GM18498 (cell line): ENCODE data around the gene SKAP2.
"Not testable (repeated sequence)": the region's sequence is repeated elsewhere in the genome, so short reads cannot be mapped to it uniquely, and the experiment has no call there.

ENCODE experiments used
- ATAC-seq: cut with Tn5 transposase; IDR thresholded peaks from one replicate; pipeline ENCODE4 v1.9.1; 2021; ENCODE audit warnings: mild to moderate bottlenecking, moderate library complexity; ENCODE audit not compliant: unreplicated experiment

Gene SKAP2

DNA sequence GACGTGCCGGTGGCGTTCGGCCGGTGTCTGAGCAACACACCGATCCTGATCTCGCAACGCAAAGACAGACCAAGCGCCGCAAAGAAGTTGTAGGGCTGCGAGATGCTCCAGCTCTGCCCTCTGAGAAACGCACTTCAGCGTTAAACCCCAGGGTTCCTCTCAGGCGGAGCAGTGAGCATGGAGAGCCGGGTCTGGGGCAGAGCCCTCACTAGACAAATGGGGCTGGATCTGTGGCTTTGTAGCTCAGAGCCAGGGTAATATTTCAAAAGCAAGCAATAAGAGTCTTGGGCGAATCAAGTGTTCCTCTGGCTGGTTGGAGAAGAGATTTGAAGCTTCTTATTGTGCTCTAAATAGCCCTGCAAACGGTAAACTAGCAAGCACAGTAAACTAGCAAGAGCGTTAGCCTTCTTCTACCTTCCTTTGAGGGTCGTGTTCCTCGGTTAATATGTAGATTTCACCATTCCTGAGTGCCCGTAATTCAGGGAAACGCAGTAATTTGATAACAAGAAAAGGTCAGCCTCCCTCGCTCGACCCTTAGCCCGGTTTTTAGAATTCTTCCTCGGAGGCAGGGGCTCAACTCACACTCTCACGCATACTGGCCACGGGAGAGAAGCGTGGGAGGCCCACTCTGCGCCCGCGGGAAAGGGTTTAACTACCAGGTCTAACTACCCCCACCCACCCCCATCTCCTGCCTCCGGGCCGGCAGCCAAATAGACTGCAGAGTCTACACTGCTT is 6.7 kb downstream of the SKAP2 start:
- peak; percentile 50 for ATAC-seq

DNA sequence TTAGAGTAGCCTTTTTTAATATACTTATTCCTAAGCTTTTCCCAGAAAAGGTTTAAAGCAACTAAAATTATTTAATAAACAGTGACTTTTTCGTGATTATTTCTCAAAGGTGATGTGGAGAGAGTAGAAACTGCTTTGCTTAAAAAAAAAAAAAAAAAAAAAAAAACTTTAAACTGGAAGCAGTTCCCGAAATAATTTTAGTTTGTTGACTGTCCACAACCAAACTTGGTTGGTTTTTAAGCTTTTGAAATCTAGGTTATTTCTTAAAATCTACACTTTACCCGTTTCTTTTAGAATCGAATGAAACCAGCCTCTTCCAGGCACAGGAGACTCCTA is 7.3 kb downstream of the SKAP2 start:
- ATAC-seq: no peak

DNA sequence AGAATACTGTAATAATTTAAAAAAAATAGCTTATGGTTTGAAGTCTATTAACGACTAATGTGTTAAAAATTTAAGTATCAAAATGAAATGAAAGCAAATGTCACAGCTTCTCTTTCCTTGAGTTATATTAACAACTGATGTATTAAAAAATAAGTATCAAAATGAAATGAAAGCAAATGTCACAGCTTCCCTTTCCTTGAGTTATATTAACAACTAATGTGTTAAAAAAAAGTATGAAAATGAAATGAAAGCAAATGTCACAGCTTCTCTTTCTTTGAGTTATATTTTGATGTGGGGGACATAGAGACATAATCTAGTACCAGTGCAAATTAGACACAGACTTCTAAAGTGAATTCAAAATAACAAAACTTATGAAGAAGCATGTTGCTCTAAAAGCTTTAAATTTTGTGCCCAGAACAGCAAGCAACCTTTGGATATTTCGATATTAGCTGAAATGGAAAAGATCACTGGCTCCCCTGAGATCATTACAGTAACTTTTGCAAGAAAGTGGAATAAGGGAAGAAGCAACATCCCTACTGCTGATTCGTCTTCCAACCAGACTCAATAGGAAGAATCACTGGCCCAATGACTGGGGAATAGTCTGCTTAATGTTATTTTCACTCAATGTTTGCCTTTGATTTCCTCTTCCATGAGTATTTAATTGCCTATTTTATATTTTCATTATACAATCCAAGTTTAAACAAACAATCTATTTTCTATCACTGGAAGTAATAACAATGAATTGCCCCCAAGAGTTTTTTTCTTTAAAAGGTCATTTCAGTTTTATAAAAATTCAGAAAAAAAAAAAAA is 8.0 kb downstream of the SKAP2 start:
- no peak for ATAC-seq

DNA sequence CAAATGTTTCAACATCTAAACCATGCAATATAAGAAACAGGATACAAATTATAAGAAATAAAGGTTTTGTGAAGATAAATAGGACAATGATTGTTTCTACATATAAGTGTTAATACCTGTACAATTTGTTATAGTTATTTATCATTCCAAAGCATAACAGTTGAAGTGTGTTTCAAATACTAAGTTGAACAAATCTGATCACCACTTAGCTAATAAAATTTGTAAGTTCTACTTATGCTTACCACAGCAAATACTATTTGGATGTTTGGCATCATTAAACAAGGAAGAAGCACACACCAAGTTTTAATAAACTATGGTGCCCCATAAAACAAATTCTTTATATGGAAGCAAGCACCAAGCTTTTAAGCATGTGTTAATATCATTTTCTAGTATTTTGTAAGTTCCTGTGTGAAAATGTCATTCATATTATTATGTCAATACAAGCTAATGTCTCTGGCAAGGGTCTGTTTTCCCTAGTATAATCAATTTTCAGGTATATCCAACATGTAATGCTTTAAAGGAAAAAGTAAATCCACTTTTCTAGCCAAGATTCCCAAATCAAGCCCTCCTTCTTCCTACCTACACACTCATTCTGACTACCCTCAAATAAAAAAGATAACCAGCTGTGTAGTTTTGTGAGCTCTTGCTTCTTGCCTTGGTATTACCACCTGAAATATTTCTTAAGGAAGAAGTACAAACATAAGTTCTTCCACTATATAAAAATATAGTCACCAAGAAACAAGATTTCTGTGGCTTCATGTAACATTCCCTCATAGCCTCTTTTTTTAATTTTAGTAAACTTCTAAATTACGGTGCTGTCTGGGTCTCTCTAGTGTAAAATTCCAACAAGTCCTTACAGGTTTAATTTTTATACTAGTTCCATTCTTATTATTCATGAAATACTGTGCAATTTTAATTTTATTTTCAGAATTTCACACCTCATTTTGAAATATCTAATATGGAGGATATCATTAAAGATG is 9.2 kb downstream of the SKAP2 start:
- ATAC-seq: no peak

DNA sequence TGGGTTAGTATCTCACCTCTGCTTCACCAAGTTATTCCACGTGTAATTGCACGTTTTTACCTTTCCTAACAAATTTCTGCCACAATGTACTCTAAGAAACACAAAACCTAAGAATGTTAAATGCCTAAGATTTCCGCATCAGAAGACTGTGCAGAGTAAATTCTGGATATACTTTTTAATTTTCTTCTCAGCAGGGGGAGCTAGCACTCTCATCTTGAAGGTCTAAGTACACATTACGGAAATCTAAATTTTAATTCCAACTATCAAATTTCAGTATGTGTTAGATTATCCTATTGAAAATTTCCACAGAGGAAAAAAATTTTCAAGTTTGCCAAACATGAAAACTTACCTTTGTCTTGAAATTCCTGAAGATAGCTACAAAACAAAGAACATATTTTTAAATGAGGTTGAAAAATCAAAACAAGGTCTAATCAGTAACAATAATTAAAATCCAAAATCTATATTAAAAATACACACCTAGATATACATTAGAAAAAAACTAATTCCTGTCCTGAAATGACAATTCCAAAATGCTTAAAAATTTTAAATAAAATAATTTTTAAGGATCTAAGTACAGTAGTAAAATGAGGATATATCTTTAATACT is 10.5 kb downstream of the SKAP2 start:
- ATAC-seq: no peak

DNA sequence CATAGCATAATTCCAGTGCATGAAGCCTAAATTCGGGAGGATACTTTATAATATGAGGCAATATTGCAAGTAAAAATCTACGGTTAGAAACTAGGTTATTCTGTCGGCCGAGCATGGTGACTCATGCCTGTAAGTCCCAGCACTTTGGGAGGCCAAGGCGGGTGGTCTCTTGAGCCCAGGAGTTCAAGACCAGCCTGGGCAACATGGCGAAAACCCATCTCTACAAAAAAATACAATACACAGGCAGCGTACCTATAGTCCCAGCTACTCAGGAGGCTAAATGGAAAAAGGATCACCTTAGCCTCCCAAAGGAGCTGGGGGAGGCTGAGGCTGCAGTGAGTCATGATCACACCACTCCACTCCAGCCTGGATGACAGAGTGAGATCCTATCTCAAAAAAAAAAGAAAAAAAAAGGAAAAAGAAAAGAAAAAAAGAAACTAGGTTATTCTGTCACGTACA is 14.2 kb downstream of the SKAP2 start:
- no peak for ATAC-seq

DNA sequence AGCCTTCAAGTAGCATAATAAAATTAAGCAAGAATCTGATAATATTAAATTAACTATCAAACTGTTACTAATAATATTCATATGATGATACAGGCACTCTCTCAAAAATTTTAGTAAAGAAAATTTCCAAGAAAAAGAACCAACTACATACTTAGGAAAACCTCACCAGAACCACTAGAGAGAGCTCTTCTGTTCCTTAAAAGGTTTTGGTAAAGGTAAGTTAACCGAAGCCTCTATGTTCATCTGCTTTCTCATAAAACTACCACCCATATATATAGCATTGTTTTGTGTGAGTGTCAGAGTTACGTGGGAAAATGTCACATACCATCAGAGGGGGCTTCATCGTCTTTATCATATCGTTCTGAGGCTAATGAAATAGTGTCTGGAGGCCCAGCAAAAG is 20.7 kb downstream of the SKAP2 start:
- ATAC-seq: no peak

DNA sequence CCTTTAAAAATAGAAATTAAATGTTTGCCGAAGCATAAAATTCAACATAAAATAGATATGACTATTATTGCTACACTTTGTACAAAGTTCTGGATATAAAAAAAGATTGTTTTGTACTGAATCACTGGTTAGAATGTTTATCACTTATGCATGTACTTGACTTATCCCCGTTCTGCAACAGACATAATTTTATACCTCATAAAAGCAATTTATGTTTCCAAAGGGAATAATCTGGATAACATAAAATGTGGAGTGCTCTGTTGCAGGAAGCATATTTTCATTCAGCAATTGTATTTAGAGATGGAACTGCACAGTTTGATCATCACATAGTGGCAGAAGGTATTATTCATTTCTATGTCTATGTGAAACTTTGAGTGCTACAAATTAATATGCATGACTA is 21.5 kb downstream of the SKAP2 start:
- no peak for ATAC-seq

DNA sequence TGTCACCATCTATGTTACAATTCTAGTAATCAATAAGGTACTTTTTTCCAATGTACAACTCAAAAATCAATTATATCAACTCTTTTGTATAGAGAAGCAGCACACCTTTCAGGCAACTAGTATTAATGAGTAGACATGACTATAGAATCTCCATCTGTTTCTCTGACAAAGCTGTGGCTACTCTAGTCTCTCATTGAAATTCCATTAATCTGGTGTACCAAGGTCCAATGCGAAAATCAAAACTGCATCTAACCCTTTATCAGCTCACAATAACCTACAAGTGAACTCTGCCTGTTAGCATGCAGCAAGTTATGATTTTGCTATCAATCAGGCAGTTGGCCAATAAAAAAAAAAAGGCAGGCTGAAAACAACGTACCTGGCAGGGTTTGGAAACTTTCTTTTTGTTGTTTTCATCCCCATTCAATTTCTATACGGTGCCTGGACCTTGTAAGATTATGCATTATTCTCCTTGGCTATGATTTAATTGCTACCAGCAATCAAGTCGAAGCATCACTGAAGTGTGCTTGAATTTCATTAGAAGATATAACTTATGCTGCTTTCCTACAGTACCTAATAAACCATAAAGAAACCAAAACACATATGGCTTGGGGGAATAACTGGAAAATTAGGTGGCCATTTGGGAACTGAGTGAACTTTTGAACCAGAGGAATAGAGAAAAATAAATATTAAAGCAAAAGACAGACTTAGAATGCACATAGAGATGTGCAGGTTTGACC is 23.2 kb downstream of the SKAP2 start:
- no peak for ATAC-seq

DNA sequence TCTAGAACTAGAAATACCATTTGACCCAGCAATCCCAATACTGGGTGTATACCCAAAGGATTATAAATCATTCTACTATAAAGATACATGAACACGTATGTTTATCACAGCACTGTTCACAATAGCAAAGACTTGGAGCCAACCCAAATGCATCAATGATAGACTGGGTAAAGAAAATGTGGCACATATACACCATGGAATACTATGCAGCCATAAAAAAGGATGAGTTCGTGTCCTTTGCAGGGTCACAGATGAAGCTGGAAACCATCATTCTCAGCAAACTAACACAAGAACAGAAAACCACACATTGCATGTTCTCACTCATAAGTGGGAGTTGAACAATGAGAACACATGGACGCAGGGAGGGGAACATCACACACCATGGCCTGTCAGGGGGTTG is 27.6 kb downstream of the SKAP2 start:
- ATAC-seq: not testable (repeated sequence)

DNA sequence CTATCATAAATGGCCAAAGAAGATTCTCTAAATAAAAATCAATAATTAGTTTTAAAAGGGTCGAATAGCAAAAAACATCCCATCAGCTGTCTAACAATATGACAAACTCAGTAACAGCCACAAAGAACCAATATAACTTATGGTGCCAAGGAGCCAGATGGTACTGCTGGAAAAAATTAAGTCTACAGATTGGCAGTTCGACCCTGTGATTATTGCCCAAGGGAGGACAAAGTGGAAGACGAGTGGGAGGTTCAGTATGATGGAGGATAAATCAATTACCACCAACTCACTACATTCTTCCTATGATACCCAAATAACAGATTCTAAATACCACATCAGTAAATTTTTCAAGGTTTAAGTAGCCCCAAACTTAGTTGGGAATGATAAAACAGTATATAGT is 49.0 kb downstream of the SKAP2 start:
- no peak for ATAC-seq

DNA sequence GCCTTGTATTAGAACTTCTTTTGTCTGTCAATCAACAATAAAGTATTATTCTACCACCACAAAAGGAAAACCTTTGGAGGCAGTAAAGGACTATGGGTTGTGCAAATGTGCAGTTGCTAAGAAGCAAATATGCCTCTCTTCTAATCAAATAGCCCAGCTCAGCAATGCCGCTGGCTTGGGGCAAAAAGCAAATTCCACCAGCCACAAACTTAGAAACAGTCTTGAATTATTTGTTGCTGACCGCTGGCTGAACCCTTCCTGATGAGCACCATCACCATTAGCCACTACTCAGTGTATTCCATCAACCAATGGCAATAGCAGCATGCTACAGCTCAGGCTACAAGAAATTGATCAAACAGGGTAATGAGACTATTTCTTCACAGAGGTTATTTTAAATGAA is 51.0 kb downstream of the SKAP2 start:
- no peak for ATAC-seq

DNA sequence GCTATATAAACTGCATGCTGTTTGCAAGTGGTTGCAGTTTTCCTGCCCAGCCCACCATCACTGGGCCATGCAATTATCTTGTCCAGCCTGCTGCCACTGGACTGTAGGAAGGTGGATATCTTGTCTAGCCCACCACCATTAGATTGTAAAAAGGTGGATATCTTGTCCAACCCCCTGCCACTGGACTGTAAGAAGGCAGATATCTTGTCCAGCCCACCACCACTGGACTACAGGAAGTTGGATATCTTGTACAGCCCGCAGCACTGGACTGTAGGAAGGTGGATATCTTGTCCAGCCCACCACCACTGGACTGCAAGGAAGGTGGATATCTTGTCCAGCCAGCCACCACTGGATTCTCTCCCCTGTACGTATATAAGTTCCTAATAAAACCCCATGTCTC is 69.8 kb downstream of the SKAP2 start:
- no peak for ATAC-seq

DNA sequence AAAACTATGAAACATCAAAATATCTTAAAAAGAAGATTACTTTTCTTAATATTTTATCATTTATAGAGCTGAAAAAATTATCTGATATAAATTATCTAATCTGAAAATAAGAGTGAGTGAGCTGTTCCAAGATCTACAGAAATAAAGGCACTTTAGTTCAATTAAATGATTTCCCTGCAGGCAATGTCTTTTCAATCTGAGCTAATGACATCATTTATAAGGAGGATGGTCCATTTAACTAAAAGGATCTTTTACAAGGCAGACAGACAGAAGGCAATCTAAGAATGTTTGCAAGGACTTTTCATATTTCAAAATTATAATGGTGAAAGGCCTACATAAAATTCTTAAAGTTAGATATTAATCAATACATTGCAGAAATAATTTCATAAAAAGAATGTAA is 71.8 kb downstream of the SKAP2 start:
- no peak for ATAC-seq

DNA sequence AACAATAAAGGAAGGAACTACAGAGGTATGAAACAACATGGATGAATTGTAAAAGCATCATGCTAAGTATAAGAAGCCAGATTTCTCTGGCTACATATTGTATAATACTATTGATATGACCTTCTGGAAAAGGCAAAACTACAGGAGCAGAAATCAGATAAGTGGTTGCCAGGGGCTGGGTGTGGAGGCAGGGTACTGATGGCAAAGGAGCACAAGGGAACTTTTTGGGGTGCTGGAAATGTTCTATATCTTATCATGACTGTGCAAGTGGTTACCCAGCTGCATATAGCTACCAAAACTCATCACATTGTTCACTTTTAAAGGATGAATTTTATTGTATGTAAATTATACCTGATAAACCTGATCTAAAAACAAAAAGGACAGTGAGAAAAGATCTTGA is 72.4 kb downstream of the SKAP2 start:
- ATAC-seq: no peak

DNA sequence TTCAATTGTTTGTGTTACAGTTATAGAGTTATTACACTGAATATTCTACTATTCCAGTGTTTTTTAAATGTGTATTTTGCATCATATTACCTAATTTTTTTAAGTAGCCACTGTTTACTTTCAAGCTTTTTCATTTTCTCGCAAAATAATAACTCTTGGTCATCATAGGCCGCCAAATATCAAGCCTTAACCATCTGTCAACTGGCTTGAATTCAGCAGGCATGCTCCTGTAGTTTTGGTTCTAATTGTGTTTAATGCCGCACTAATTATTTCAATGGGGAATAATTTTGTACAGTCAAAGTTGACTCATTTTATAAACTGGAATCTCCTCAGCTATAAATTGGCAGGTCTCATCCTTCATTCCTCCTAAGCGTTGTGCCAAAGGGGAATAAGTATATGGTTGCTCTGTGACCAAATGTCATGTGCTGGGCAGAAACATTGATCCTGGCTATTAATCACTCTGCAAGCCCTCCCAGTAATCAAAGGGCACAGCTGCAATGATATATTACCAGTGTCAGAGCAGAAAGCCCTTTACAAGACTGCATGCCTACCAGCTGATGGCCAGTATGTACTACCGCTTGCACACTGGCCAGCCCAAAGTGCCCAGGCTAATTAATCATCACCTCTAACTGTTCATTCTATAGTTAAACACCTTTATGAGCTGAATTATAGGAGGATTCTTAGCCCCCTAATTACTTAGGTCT is 74.8 kb downstream of the SKAP2 start:
- no peak for ATAC-seq

DNA sequence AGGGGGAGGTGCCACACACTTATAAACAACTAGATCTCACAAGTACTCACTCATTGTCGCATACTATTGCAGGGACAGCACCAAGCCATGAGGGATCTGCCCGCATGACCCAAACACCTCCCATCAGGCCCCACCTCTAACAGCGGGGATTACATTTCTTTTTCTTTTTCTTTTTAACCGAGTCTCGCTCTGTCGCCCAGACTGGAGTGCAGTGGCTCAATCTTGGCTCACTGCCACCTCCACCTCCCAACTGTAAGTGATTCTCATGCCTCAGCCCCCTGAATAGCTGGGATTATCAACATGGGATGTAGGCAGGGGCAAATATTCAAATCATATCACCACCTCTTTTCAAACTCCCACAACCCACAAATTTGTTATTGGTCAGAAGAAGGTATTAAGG is 76.7 kb downstream of the SKAP2 start:
- ATAC-seq: no peak

DNA sequence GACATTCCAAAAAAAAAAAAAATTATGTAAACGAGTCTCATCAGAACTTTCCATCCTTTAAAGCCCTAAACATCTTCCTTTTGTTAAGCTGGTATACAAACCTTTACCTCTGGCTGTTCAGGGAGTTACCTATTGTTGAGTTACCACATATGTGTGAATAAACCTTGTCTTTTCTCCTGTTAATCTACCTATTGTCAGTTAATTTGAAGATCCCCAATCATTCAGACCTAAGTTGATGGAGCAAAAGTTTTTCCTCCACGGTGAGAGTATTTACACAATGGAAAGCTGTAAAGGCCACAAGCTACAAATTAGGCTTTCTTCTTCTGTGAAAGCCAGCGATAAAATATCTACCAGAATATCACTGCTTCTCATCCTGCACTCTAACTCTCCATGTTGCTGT is 80.3 kb downstream of the SKAP2 start:
- ATAC-seq: no peak

DNA sequence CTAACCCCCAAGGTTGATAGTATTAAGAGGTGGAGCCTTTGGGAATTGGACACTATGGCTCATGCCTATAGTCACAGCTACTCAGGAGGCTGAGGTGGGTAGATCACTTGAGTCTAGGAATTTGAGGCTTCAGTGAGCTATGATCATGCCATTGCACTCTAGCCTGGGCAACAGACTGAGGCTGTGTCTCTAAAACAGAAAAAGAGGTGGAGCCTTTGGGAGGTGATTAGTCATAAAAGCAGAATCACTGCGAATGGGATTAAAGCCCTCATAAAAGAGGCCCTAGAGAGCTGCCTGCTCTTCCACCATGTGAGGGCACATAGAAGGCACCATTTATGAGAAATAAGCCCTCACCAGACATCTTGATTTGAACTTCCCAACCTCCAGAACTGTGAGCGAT is 81.9 kb downstream of the SKAP2 start:
- no peak for ATAC-seq
